GM21717 (cell line): ENCODE results near the gene LDLR.

Experiments
- ATAC-seq: cut with Tn5 transposase; IDR thresholded peaks from one replicate; pipeline ENCODE4 v1.9.1; 2021; ENCODE audit warnings: mild to moderate bottlenecking, moderate library complexity; ENCODE audit not compliant: unreplicated experiment

The LDLR gene

DNA sequence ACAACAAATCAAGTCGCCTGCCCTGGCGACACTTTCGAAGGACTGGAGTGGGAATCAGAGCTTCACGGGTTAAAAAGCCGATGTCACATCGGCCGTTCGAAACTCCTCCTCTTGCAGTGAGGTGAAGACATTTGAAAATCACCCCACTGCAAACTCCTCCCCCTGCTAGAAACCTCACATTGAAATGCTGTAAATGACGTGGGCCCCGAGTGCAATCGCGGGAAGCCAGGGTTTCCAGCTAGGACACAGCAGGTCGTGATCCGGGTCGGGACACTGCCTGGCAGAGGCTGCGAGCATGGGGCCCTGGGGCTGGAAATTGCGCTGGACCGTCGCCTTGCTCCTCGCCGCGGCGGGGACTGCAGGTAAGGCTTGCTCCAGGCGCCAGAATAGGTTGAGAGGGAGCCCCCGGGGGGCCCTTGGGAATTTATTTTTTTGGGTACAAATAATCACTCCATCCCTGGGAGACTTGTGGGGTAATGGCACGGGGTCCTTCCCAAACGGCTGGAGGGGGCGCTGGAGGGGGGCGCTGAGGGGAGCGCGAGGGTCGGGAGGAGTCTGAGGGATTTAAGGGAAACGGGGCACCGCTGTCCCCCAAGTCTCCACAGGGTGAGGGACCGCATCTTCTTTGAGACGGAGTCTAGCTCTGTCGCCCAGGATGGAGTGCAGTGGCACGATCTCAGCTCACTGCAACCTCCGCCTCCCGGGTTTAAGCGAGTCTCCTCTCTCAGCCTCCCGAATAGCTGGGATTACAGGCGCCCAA lies at the start of gene LDLR:
Gene LDLR (plus strand): TSS at position 210 of the 760 bp plus-strand sequence. CDS start 86 bp downstream, at position 296.
- no peak for ATAC-seq

DNA sequence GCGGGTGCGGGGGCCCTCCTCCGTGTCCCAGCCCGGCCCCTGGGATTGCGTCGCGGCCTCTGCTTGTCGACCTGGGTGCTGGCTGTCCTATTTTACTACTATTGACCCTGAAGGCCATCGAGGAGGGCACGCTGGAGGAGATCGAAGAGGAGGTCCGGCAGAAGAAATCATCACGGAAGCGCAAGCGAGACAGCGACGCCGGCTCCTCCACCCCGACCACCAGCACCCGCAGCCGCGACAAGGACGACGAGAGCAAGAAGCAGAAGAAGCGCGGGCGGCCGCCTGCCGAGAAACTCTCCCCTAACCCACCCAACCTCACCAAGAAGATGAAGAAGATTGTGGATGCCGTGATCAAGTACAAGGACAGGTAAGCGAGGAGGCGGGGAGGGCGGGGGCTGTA lies 48.1 kb upstream of the LDLR start:
- no peak for ATAC-seq

DNA sequence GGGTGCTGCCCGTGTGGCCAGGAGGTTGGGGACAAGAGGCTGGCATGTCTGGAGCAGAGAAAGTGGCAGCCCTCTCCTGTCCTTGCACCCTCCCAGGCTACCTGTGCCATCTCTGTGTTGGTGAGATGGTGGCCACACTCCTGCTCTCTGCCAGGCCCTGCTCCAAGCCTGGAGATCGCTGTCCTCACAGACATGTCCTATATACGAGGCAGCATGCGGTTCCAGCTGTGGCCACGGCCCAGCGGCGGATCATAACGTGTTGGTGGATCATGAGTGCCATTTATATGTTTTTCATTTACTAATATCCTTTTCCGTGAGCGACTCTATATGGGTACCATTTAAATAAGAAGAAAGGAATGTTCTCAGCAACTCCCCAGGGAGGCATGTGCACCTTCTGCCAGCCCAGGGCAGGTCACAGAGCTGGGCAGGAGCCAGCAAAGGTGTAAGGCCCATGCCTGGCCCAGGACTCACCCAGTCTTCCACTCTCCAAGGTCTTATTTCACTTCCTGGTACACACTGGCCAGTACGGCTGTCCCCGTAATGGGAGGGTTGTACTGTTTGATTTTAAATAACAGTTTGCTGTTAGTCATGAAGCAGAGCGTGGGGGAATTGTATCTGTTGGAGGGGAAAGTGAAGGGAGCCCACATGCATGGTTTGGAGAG lies 47.2 kb upstream of the LDLR start:
- ATAC-seq = no peak

DNA sequence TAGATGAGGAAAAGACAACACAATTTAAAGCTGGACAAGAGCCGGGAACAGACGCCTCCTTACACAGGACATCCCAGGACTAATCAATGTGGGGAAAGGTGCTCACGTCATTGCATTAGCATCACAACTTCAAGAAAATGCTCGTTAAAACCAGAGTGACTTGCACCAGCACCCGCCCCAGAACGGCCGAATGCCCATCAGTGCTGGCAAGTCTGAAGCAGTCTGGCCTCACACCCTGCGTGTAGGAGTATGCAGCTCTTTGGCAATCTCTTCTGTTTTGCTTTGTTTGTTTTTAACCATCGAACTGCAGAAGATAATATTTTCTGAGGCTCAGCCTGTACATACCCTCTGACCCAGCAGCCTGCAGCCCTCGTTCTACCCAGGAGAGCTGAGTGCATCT lies 44.8 kb upstream of the LDLR start:
- ATAC-seq = no peak

DNA sequence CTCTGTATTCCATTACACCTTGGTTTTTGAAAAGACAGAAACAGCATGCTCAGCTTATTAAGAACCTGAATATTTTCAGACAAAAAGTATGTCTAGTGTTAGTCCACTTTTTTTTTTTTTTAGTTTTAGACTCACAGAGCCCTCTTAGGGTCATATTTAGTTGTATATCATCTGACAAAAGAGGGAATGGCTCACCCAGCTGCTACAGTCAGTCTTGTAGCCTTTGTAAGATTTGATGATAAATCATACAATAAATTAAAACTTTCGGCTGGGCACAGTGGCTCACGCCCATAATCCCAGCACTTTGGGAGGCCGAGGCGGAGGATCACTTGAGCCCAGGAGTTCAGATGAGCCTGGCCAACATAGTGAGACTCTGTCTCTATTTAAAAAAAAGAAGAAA lies 43.7 kb upstream of the LDLR start:
- ATAC-seq = no peak

DNA sequence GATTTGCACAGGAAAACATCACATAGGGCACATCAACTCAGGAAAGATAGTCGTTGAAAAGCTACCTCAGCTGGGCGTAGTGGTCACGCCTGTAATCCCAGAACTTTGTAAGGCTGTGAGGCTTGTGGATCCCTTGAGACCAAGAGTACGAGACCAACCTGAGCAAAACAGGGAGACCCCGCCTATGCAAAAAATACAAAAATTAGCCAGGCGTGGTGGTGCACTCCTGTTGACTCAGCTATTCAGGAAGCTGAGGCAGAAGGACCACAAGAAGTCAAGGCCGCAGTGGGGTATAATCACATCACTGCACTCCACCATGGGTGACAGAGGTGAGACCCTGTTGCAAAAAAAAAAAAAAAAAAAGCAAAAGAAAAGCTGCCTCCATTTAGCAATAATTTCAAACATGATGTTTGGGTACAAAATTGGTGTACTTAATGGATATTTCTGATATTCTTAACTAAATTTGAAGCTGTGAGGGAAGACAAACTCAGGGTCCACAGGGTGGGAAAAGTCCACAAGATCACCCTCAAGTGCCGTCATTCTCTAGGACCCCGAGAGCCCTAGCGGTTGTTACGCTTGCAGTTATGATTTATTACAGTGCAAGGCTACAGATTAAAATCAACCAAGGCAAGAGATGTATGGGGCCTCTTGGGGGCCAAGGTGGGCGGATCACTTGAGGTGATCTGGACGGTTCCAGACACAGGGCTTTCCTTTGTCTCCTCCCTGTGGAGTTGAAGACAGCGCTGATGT lies 42.5 kb upstream of the LDLR start:
- ATAC-seq = no peak

DNA sequence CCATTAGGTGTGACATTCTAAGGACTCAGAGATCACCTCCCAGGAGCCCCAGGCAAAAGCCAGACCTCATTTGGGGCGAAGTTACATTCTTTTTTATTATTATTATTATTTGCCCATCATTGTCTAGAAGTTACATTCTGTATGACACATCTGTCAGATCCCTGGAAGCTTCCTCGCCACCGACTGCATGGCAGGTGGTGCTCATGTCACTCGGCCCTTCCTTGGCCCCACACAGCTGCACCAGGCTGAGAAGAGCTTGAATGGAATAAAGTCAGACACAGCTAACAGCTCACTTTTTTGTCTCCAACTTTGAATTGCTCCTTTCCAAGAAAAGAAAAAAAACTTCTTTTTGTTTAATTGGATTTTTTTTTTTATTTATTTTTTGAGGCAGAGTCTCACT lies 41.4 kb upstream of the LDLR start:
- no peak for ATAC-seq

DNA sequence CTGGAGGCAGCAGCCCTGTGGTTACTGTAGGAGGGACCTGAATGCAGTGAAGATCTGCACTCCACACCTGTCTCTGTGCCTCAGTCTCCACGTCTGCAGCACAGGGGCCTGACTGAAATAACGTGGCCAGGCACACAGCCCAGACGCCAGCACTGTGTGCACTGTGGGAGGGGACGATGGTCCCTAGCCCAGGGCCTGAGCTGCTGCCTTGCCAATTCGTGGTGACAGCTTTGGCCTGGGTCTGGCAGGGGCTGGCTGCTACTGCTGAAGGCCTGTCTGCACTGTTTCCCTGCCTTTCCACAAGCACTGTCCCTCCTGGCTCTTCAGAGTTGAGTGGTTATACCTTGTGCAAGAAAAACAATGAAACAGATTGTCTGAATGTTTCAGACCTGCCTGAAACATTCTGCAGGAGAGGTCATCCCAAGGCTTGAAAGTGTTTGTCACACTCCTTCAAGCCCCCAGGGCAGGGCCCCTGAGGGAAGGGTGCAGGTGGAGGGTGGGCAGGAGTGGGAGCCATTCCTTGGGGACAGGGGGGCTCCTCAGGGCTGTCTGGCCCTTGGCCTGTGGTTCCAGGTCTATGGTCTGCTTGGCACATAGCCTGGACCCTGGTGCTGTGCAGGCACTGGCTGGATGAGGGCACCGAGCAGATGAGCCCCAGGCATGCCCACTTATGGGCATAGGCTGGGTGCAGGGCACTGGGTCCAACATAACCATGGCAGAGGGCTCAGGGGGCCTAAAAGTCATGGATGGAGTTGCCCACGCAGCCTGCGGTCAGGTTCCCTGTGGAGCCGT lies 38.7 kb upstream of the LDLR start:
- no peak for ATAC-seq

DNA sequence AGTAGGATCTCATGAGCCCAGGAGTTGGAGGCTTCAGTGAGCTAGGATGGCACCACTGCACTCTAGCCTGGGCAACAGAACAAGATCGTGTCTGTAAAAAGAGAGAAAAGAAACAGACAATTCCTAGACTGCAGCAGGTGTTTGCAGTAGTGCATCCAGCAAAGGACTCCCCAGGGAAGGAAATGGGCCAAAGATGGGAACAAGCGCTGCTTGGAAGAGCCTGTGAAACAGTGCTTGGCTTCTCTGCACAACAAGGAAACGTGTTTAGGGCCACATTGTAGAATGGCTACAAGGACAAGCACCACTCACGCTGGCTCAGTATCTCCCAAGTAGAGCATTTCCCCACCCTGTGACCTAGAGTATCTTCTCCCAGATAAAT lies 35.5 kb upstream of the LDLR start:
- ATAC-seq = no peak

DNA sequence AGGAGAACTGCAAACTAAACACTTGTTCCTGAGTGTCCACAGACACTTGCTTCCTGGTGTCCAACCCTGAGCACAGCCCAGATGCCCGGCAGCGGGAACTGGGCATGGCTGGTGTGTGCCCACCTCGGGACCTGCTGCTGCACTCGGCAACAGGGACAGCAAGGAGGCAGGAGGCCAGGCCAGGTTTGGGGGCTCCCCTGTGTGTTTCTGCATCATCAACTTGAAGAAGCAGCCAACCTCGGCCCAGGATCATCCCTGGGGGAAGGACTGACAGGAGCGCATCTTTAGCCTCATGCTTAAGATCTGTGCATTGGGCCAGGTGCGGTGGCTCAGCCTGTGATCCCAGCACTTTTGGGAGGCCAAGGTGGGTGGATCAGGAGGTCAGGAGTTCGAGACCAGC lies 35.1 kb upstream of the LDLR start:
- ATAC-seq = no peak

DNA sequence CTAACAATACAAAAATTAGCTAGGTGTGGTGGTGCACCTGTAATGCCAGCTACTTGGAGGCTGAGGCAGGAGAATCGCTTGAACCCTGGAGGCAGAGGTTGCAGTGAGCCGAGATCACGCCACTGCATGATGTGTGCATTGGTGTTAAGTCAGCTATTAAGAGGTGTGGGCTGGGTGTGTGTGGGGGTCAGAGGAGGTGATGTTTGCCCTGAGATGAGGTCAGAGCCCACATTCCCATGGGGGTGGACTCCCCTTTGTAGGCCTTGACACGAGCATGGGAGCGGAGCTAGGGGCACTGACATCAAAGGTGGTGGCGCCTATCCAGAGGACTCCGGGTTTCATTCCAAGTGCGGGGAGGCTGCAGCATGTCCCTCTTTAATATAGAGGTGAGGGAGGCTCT lies 34.6 kb upstream of the LDLR start:
- no peak for ATAC-seq

DNA sequence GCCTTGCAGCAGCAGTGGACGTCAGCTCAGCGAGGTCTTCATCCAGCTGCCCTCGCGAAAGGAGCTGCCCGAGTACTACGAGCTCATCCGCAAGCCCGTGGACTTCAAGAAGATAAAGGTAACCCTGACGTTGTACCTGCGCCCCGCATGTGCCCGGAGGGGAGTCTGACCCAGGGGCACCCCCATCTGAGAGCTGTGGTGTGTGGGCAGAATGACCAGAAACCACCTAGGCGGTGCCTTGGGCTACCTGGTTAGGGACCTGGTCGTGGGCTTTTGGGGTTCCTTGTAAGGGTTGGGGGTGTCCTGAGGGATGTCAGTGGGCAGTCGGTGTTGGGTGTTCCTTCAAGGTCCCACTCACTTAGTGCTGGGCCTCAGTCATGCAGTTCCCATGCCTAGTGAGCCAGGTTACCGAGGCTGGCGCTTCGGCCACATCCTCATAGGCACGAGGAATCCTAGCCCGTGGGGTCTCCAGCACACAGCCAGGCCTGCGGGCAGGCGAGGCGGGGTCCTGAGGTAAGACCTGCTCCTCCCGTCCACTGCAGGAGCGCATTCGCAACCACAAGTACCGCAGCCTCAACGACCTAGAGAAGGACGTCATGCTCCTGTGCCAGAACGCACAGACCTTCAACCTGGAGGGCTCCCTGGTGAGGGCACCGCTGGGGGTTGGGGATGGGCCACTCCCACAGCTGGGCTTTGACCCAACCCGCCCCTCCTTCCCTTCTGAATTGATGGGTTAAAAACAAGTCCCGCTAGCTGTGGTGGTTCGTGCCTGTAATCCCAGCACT lies 30.8 kb upstream of the LDLR start:
- no peak for ATAC-seq

DNA sequence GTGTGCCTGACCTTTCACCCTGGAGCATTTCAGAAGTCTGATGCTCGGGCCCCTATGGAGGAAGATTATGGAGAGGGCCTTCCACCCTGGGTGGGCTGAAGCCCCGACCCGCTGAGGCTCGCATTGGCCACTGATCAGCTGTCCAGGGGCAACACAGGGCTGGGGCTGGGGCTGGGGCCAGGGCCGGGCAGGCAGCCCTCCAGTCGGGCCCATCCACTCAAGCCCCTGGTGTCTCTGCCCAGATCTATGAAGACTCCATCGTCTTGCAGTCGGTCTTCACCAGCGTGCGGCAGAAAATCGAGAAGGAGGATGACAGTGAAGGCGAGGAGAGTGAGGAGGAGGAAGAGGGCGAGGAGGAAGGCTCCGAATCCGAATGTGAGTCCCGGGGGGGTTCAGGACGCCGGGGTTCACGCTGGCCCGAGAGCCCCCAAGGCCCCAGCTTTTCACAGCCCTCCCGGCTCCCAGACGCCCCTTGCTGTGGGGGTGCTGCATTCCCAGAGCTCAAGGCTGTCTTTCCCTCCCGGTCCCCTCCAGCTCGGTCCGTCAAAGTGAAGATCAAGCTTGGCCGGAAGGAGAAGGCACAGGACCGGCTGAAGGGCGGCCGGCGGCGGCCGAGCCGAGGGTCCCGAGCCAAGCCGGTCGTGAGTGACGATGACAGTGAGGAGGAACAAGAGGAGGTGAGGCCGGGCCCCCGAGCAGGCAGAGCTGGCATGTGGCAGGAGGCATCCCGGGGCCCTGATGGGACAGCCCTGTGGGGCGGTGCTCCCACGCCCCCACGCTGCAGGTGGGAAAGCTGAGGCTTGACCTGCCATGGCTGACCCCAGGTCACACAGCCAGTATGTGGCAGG lies 29.5 kb upstream of the LDLR start:
- ATAC-seq = no peak

DNA sequence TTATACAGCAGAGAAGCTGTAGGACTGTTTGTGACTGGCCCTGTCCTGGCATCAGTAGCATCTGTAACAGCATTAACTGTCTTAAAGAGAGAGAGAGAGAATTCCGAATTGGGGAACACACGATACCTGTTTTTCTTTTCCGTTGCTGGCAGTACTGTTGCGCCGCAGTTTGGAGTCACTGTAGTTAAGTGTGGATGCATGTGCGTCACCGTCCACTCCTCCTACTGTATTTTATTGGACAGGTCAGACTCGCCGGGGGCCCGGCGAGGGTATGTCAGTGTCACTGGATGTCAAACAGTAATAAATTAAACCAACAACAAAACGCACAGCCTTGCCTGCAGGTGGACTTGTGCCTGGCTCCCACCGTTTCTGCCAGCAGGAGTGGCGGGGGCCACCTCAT lies 27.3 kb upstream of the LDLR start:
- ATAC-seq = no peak

DNA sequence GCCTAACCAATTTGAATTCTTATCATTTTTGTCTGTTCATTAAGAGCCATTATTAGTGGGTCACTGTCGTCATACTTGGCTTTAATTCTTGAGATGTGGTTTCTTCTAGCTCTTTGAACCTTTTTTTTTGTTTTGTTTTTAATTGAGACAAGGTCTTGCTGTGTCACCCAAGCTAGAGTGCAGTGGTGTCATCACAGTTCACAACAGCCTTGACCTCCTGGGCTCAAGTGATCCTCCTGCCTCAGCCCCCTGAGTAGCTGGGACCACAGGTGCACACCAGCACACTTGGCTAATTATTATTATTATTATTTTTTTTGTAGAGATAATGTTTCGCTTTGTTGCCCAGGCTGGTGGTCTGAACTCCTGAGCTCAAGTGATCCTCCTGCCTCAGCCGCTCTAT lies 25.8 kb upstream of the LDLR start:
- no peak for ATAC-seq

DNA sequence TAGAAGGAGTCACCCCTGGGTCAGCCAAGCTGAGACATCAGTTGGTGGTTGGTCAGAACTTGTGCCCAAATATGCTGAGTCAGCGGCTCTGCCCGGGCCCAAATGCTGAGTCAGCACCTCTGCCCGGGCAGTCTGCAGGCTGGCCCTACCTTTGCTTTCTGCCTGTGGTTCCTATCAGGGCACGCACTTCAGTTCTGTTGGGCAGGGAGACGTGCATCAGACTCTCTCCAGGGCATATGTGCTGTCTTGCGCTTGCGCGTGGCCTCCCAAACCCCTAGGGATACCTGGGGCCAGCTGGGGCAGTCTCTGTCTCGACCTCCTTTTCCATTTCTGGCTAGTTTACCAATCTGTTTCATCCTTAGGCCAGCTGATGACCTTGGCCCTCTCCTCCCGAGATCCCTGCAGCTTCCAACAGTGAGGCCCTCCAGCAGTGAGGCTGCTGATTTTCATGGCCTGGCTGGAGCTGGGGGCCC lies 24.4 kb upstream of the LDLR start:
- ATAC-seq = no peak

DNA sequence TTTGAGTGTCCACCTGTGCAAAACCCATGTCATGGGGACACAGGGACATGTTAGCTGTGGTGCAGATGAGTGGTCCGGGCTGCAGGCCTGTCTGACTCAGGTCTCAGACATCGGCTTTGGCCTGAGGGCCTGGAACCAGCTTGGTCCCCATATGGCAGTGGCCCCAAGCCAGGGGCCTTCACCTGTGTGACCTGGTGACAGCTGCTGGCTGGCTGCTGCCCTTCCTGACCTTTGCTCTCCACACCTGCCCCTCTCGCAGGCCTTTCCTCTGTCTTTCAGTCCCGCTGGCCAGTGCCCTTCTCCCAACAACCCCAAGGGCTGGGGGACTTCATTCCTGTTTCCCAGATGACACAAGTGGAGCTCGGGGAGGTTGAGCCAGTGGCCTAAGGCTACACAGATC lies 22.9 kb upstream of the LDLR start:
- ATAC-seq = no peak

DNA sequence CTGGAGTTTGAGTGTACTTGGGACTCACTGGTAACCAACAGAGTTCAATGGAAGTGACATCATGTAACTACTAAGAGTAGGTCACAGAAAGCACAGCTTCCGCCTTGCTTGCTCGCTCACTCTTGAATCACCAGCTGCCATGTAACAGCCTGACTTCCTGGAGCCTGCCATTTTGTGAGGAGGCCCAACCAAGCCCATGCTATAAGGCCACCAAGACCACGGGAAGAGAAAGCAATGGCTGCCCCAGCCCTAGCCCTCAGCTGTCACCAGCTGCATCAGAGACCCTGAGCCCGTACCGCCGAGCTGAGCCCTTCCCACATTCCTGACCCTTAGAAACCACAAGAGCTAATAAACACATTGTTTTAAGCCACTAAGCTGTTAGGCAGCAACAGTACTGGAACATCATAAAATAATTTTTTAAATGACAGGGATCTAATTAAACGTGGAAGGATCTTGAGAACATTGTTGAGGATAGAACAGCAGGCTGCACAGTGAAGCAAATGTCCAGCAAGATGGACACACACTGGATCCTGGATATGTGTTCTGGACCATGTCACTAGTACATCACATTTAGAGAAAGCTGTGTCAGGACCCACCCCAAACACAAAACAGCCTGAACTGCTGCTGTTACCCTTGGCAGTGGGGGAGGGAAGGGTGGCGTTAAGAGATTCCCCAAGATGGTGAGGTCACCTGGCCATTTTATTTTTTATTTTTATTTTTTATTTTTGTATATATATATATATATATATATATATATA lies 21.7 kb upstream of the LDLR start:
- ATAC-seq = no peak

DNA sequence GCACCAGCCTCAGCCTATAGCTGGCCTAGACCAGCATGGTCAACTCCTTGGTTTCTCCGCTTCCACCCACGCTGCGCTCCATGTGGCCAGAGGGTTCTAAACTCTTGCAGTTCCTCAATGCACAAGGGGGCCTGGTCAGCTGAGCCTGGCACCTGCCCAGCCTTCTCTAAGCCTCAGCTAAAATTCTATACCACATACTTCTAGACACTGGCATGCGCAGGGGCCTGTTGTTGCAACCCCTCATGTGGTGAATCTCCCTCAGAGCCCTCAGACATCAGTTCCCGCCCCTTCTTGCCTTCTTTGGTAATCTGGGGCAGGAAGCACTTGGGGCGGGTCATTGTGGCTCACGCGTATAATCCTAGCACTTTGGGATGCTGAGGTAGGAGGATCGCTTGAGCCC lies 19.7 kb upstream of the LDLR start:
- no peak for ATAC-seq
